Left renal pelvis (tissue), 4 donors: Measurements from ENCODE around the gene CYP51A1. TPM values are rescaled to one million over a fixed set of nuclear protein-coding genes. Genes with fewer than 3 reads are reported as not detected.

Source experiments
- polyA plus RNA-seq, 4 donors: library from polyadenylated mRNA; unstranded; fragments of 120-200 nt; gene quantifications; one replicate each; pipeline ENCODE4 v1.2.1, GENCODE V29; 2013; ENCODE audit not compliant: insufficient read length in 4 of 4

The CYP51A1 gene
- polyA plus RNA-seq, 4 donors: 55.6 to 90.1 (median 77.8) TPM

Other genes with a start within 250 kb of the CYP51A1 start
- gene AKAP9, start 193.6 kb downstream of the CYP51A1 start, polyA plus RNA-seq: 10 to 100 TPM; 59.4 to 99.1 (median 86.7) TPM
- under 1 TPM; 0.23 to 0.67 (median 0.32) TPM for gene LRRD1, start 44.7 kb upstream of the CYP51A1 start, polyA plus RNA-seq
- 10 to 100 TPM; 41.9 to 57.2 (median 44.3) TPM for gene KRIT1, start 111.4 kb upstream of the CYP51A1 start, polyA plus RNA-seq
- gene ANKIB1, start 111.5 kb upstream of the CYP51A1 start, polyA plus RNA-seq: 10 to 100 TPM; 40.6 to 51.8 (median 44.8) TPM